ENCODE measurements around the gene MYH7.

The MYH7 gene

GRCh38 chr14:23481362-23481970 lies 46.0 kb upstream of the MYH7 start:
- H3K27ac ChIP-seq, result no peak overlapping the region
- no peak for TF ChIP-seq CTCF (conservative IDR thresholded peaks at IDR 0.05; ENCODE audit: low read depth, low read length)
- H3K79me2 ChIP-seq (ENCODE audit: insufficient read depth, low read depth), result no peaks in the 10 kb centered on the region
- H3K9ac ChIP-seq, result no peak overlapping the region
- H3K27me3 ChIP-seq (ENCODE audit: insufficient read depth, low read depth), result no peaks in the 10 kb centered on the region
- no peak overlapping the region for H2AFZ ChIP-seq (ENCODE audit: low read depth)
- H3K4me1 ChIP-seq (ENCODE audit: low read depth, poor library complexity, severe bottlenecking), result no peaks in the 10 kb centered on the region
- no peaks in the 10 kb centered on the region for H3K36me3 ChIP-seq (ENCODE audit: insufficient read depth)
- H4K20me1 ChIP-seq (ENCODE audit: insufficient read depth), result no peaks in the 10 kb centered on the region
- no peak overlapping the region for H3K4me2 ChIP-seq
- no peak overlapping the region for H3K4me3 ChIP-seq (IDR thresholded peaks at IDR 0.05; ENCODE audit: insufficient read depth, low read depth, low read length)

- peak; percentile 75 for TF ChIP-seq CTCF (conservative IDR thresholded peaks at IDR 0.05; ENCODE audit: low read depth, low read length)
- Histone ChIP-seq H3K36me3 (ENCODE audit: insufficient read depth) (no peaks in the 10 kb centered on the region), H3K27ac (no peak overlapping the region), H3K4me1 (ENCODE audit: low read depth, poor library complexity, severe bottlenecking) (no peaks in the 10 kb centered on the region), H3K4me3 (IDR thresholded peaks at IDR 0.05; ENCODE audit: insufficient read depth, low read depth, low read length) (no peak overlapping the region), H3K9ac (no peak overlapping the region), H2AFZ (ENCODE audit: low read depth) (no peak overlapping the region), H3K4me2 (no peak overlapping the region), H3K79me2 (ENCODE audit: insufficient read depth, low read depth) (no peaks in the 10 kb centered on the region), H4K20me1 (ENCODE audit: insufficient read depth) (no peaks in the 10 kb centered on the region), H3K27me3 (ENCODE audit: insufficient read depth, low read depth) (no peaks in the 10 kb centered on the region)
Observed at GRCh38 chr14:23478109-23478759, 42.8 kb upstream of the MYH7 start.

- Histone ChIP-seq H3K27ac (no peak overlapping the region), H3K4me3 (IDR thresholded peaks at IDR 0.05; ENCODE audit: insufficient read depth, low read depth, low read length) (no peak overlapping the region), H3K27me3 (ENCODE audit: insufficient read depth, low read depth) (no peaks in the 10 kb centered on the region), H3K79me2 (ENCODE audit: insufficient read depth, low read depth) (no peaks in the 10 kb centered on the region), H2AFZ (ENCODE audit: low read depth) (no peak overlapping the region), H4K20me1 (ENCODE audit: insufficient read depth) (no peaks in the 10 kb centered on the region), H3K9ac (no peak overlapping the region), H3K4me1 (ENCODE audit: low read depth, poor library complexity, severe bottlenecking) (no peaks in the 10 kb centered on the region), H3K36me3 (ENCODE audit: insufficient read depth) (no peaks in the 10 kb centered on the region), H3K4me2 (no peak overlapping the region)
- TF ChIP-seq CTCF (conservative IDR thresholded peaks at IDR 0.05; ENCODE audit: low read depth, low read length), result no peak
Observed at GRCh38 chr14:23470947-23471346, 35.5 kb upstream of the MYH7 start.

- Histone ChIP-seq H4K20me1 (ENCODE audit: insufficient read depth) (no peaks in the 10 kb centered on the region), H3K27me3 (ENCODE audit: insufficient read depth, low read depth) (no peaks in the 10 kb centered on the region), H3K79me2 (ENCODE audit: insufficient read depth, low read depth) (no peaks in the 10 kb centered on the region), H3K4me2 (peak overlapping the region; percentile 38), H2AFZ (ENCODE audit: low read depth) (peak overlapping the region; percentile 73; the same call in 1 of the 2 replicates), H3K27ac (peak overlapping the region; percentile 62; the same call in 1 of the 2 replicates), H3K4me3 (IDR thresholded peaks at IDR 0.05; ENCODE audit: insufficient read depth, low read depth, low read length) (no peak overlapping the region), H3K9ac (peak overlapping the region; percentile 54; the same call in 1 of the 2 replicates), H3K4me1 (ENCODE audit: low read depth, poor library complexity, severe bottlenecking) (no peaks in the 10 kb centered on the region), H3K36me3 (ENCODE audit: insufficient read depth) (no peaks in the 10 kb centered on the region)
- TF ChIP-seq CTCF (conservative IDR thresholded peaks at IDR 0.05; ENCODE audit: low read depth, low read length), result no peak
Observed at GRCh38 chr14:23469906-23470403, 34.5 kb upstream of the MYH7 start.
